ENCODE results near the gene CCDC180.

GRCh38 chr9:97284798-97285197, 22.7 kb upstream of the CCDC180 start:
- no peak for TF ChIP-seq ZNF274 (IDR thresholded peaks at IDR 0.05; ENCODE audit: low read depth, low read length)
- TF ChIP-seq YY1 (IDR thresholded peaks at IDR 0.05; ENCODE audit: insufficient read depth, insufficient read length) = no peak
- TF ChIP-seq SUZ12 (IDR thresholded peaks at IDR 0.05; ENCODE audit: extremely low read depth, insufficient read depth, insufficient read length) = no peak

Measured in NT2/D1 (cell line).